H9 (cell line): ENCODE measurements around the gene SH3BP5. TPM values are rescaled to one million over a fixed set of nuclear protein-coding genes. Genes with fewer than 3 reads are reported as not detected.

ENCODE experiments used
- DNase-seq: peaks from one replicate; pipeline ENCODE4 v3.0.0-alpha.2; 2017
- H2AFZ ChIP-seq: one replicate; pipeline ENCODE4 v1.6.1; 2013; ENCODE audit warnings: mild to moderate bottlenecking, low read length, control low read depth, moderate library complexity
- H2AK5ac ChIP-seq: 2 replicates; pipeline ENCODE4 v1.6.1; 2013; ENCODE audit warnings: low read length, control low read depth, mixed read lengths; ENCODE audit not compliant: insufficient read length
- H2BK120ac ChIP-seq: one replicate; pipeline ENCODE4 v1.6.1; 2013; ENCODE audit warnings: low read depth, mild to moderate bottlenecking, low read length, control low read depth, inconsistent platforms; ENCODE audit not compliant: poor library complexity, severe bottlenecking
- H2BK12ac ChIP-seq: 2 replicates; pipeline ENCODE4 v1.6.1; 2013; ENCODE audit warnings: low read length, control low read depth, mixed read lengths, low read depth; ENCODE audit not compliant: insufficient read length
- H2BK15ac ChIP-seq: 2 replicates; pipeline ENCODE4 v1.6.1; 2013; ENCODE audit warnings: low read depth, low read length, control low read depth
- H2BK20ac ChIP-seq: one replicate; pipeline ENCODE4 v1.6.1; 2013; ENCODE audit warnings: low read depth, mild to moderate bottlenecking, low read length, control low read depth, inconsistent platforms; ENCODE audit not compliant: poor library complexity, severe bottlenecking
- H2BK5ac ChIP-seq: 2 replicates; pipeline ENCODE4 v1.6.1; 2013; ENCODE audit warnings: low read length, control low read depth, mixed read lengths; ENCODE audit not compliant: insufficient read length
- H3K14ac ChIP-seq: 2 replicates; pipeline ENCODE4 v1.6.1; 2013; ENCODE audit warnings: low read length, control low read depth; ENCODE audit not compliant: insufficient read depth
- H3K18ac ChIP-seq: 2 replicates; pipeline ENCODE4 v1.6.1; 2013; ENCODE audit warnings: low read depth, mild to moderate bottlenecking, mixed read lengths, low read length, control low read depth; ENCODE audit not compliant: insufficient read length
- H3K23ac ChIP-seq: 2 replicates; pipeline ENCODE4 v1.6.1; 2013; ENCODE audit warnings: low read length, control low read depth, mixed read lengths, low read depth; ENCODE audit not compliant: insufficient read length
- H3K23me2 ChIP-seq: 2 replicates; pipeline ENCODE4 v1.6.1; 2013; ENCODE audit warnings: low read depth, mild to moderate bottlenecking, mixed read lengths, low read length, control low read depth; ENCODE audit not compliant: insufficient read length, poor library complexity, severe bottlenecking
- H3K27ac ChIP-seq: 2 replicates; pipeline ENCODE4 v1.5.1; 2013; ENCODE audit warnings: low read length, control low read depth, mixed read lengths, low read depth; ENCODE audit not compliant: insufficient read length
- H3K27me3 ChIP-seq: 2 replicates; pipeline ENCODE4 v1.6.1; 2013; ENCODE audit warnings: low read length, control low read depth, inconsistent platforms; ENCODE audit not compliant: insufficient read depth
- H3K4ac ChIP-seq: 2 replicates; pipeline ENCODE4 v1.6.1; 2013; ENCODE audit warnings: low read depth, mild to moderate bottlenecking, control low read depth, inconsistent platforms, low read length, moderate library complexity
- H3K4me1 ChIP-seq: 2 replicates; pipeline ENCODE4 v1.6.1; 2013; ENCODE audit warnings: low read length, control low read depth, inconsistent platforms; ENCODE audit not compliant: insufficient read depth
- H3K4me2 ChIP-seq: 2 replicates; pipeline ENCODE4 v1.6.1; 2013; ENCODE audit warnings: low read length, control low read depth, mixed read lengths; ENCODE audit not compliant: insufficient read length, insufficient read depth
- H3K56ac ChIP-seq: 2 replicates; pipeline ENCODE4 v1.6.1; 2013; ENCODE audit warnings: low read depth, mild to moderate bottlenecking, mixed read lengths, low read length, control low read depth; ENCODE audit not compliant: insufficient read length
- H3K79me1 ChIP-seq: 2 replicates; pipeline ENCODE4 v1.6.1; 2013; ENCODE audit warnings: low read depth, mild to moderate bottlenecking, moderate library complexity, low read length, control low read depth, inconsistent platforms; ENCODE audit not compliant: insufficient read depth, poor library complexity, severe bottlenecking
- H3K79me2 ChIP-seq: 2 replicates; pipeline ENCODE4 v1.6.1; 2013; ENCODE audit warnings: low read length, control low read depth, inconsistent platforms; ENCODE audit not compliant: insufficient read depth
- H3K9ac ChIP-seq: 2 replicates; pipeline ENCODE4 v1.6.1; 2013; ENCODE audit warnings: low read length, control low read depth, mixed read lengths; ENCODE audit not compliant: insufficient read length; ENCODE audit errors: extremely low read depth
- H3K9me3 ChIP-seq: one replicate; pipeline ENCODE4 v1.6.1; 2013; ENCODE audit warnings: low read depth, low read length, inconsistent platforms; ENCODE audit not compliant: control insufficient read depth
- H3T11ph ChIP-seq: one replicate; pipeline ENCODE4 v1.6.1; 2013; ENCODE audit warnings: mild to moderate bottlenecking, low read length, control low read depth, inconsistent platforms
- H4K20me1 ChIP-seq: one replicate; pipeline ENCODE4 v1.6.1; 2013; ENCODE audit not compliant: control insufficient read depth, insufficient read length, insufficient read depth
- H4K5ac ChIP-seq: 2 replicates; pipeline ENCODE4 v1.6.1; 2013; ENCODE audit warnings: low read depth, mild to moderate bottlenecking, mixed read lengths, low read length, control low read depth; ENCODE audit not compliant: insufficient read length
- H4K8ac ChIP-seq: replicated peaks from 2 replicates; pipeline ENCODE4 v1.6.1; 2013; ENCODE audit warnings: low read length, control low read depth, mixed read lengths, low read depth; ENCODE audit not compliant: insufficient read length
- H4K91ac ChIP-seq: 2 replicates; pipeline ENCODE4 v1.6.1; 2013; ENCODE audit warnings: low read depth, mild to moderate bottlenecking, moderate library complexity, mixed read lengths, low read length, control low read depth; ENCODE audit not compliant: insufficient read length
- H3K27ac Mint-ChIP-seq, 3 experiments: 2 replicates in 2 of 3; 3 replicates in 1 of 3; pipeline ENCODE4 v1.8.0; 2020 to 2021; ENCODE audit warnings: mixed read lengths in 3 of 3, mild to moderate bottlenecking in 1 of 3, moderate library complexity in 1 of 3
- H3K27me3 Mint-ChIP-seq: 2 replicates; pipeline ENCODE4 v1.8.0; 2021; ENCODE audit warnings: low read depth, mild to moderate bottlenecking, moderate library complexity, mixed read lengths
- H3K36me3 Mint-ChIP-seq, 3 experiments: 2 replicates in 2 of 3; 3 replicates in 1 of 3; pipeline ENCODE4 v1.8.0; 2020 to 2021; ENCODE audit warnings: low read depth in 3 of 3, mixed read lengths in 3 of 3; ENCODE audit not compliant: insufficient read depth in 1 of 3
- H3K4me1 Mint-ChIP-seq, 2 experiments: 2 replicates each; pipeline ENCODE4 v1.8.0; 2020; ENCODE audit warnings: mixed read lengths in 2 of 2
- H3K4me3 Mint-ChIP-seq, 2 experiments: 2 replicates in 1 of 2; 3 replicates in 1 of 2; pipeline ENCODE4 v1.8.0; 2020 to 2021; ENCODE audit warnings: mild to moderate bottlenecking in 2 of 2, mixed read lengths in 2 of 2, moderate library complexity in 1 of 2
- H3K9me3 Mint-ChIP-seq, 2 experiments: 2 replicates in 1 of 2; 3 replicates in 1 of 2; pipeline ENCODE4 v1.8.0; 2020; ENCODE audit warnings: mild to moderate bottlenecking in 2 of 2, mixed read lengths in 2 of 2, moderate library complexity in 1 of 2
- CTCF ChIP-seq: fragments of 200-600 bp; sonication (generic); conservative IDR thresholded peaks from 3 replicates; pipeline ENCODE4 v1.8.0; 2021; ENCODE audit warnings: antibody characterized with exemption, mild to moderate bottlenecking
- WGBS: extraction: QIAGEN DNeasy Blood & Tissue Kit; methylation state at CpG from one replicate; pipeline ENCODE4 v1.1.7; 2013; ENCODE audit warnings: missing lambda C conversion rate, low lambda C conversion rate, mixed read lengths; ENCODE audit not compliant: insufficient read length; ENCODE audit errors: extremely low coverage; 5-methylcytosine and 5-hydroxymethylcytosine counted together
- total RNA-seq: library from RNA; stranded (reverse); gene quantifications from 2 replicates; pipeline ENCODE4 v1.2.1, GENCODE V29; 2021

SH3BP5 gene
- total RNA-seq, 1 experiment from 2014 or later, result 6.8 TPM

- WGBS, result no CpG with 5 or more reads among the region's 19 CpGs
- H3T11ph ChIP-seq, result no peak overlapping the region
- no peak overlapping the region; the same call in 1 of the 2 replicates for H3K14ac ChIP-seq
- no peaks in the 10 kb centered on the region for H3K9me3 ChIP-seq
- no peaks in the 10 kb centered on the region for H4K20me1 ChIP-seq
- H3K18ac ChIP-seq, result no peak overlapping the region
- no peak overlapping the region for H4K5ac ChIP-seq
- no peak overlapping the region for H3K23ac ChIP-seq
- Mint-ChIP-seq H3K27ac (no peak overlapping the region; a peak in 2 of 7 replicates), H3K27me3 (no peaks in the 10 kb centered on the region), H3K9me3 (no peaks in the 10 kb centered on the region), H3K4me3 (no peak overlapping the region), H3K4me1 (peaks cover 0 to 7% of the 10 kb centered on the region in 2 experiments; a peak in 2 of 4 replicates), H3K36me3 (no peaks in the 10 kb centered on the region; a peak in 1 of 7 replicates)
- H3K79me1 ChIP-seq, result no peaks in the 10 kb centered on the region
- H3K56ac ChIP-seq, result no peak overlapping the region
- no peaks in the 10 kb centered on the region for H3K23me2 ChIP-seq
- H3K4ac ChIP-seq, result no peak overlapping the region
- no peak overlapping the region for H4K91ac ChIP-seq
- H2BK15ac ChIP-seq, result no peak overlapping the region
- no peak overlapping the region for H2BK5ac ChIP-seq
- H2AFZ ChIP-seq, result no peak overlapping the region
- no peak for TF ChIP-seq CTCF
- H2BK20ac ChIP-seq, result no peak overlapping the region
- H3K27me3 ChIP-seq, result no peaks in the 10 kb centered on the region
- no peaks in the 10 kb centered on the region for H3K79me2 ChIP-seq
- no peak overlapping the region for H3K9ac ChIP-seq
- no peak overlapping the region for H2BK12ac ChIP-seq
- H3K4me2 ChIP-seq, result no peak overlapping the region
- DNase-seq, result no peak
- no peak overlapping the region for H3K27ac ChIP-seq
- H2BK120ac ChIP-seq, result no peak overlapping the region
- H2AK5ac ChIP-seq, result no peak overlapping the region
- H4K8ac ChIP-seq, result no peak overlapping the region
- H3K4me1 ChIP-seq, result no peaks in the 10 kb centered on the region
These were observed 66.5 kb downstream of the SH3BP5 start for GRCh38 chr3:15265655-15266509.
